H1 (cell line): Measurements from ENCODE around the gene OR10P1.

Experiments used
- CTCF ChIP-seq, 3 experiments: IDR thresholded peaks; 1 replicate in 2 of 3; 2 replicates in 1 of 3; pipeline versions ENCODE4 v1.5.1 to v1.6.1; 2011; ENCODE audit warnings: low read length in 3 of 3, mild to moderate bottlenecking in 3 of 3, inconsistent platforms in 2 of 3, low read depth in 1 of 3, moderate library complexity in 1 of 3; ENCODE audit not compliant: insufficient read depth in 1 of 3; ENCODE audit errors: control extremely low read depth in 1 of 3
- EP300 ChIP-seq, 2 experiments: IDR thresholded peaks; 1 replicate in 1 of 2; 2 replicates in 1 of 2; pipeline ENCODE4 v1.6.1; 2011 to 2012; ENCODE audit warnings: low read depth in 2 of 2, low read length in 2 of 2, mild to moderate bottlenecking in 2 of 2, borderline replicate concordance in 1 of 2, inconsistent platforms in 1 of 2, moderate library complexity in 1 of 2
- EZH2 ChIP-seq: fragments of 200-600 bp; sonication (generic); IDR thresholded peaks from 2 replicates; pipeline ENCODE4 v1.7.1; 2012; ENCODE audit warnings: low read depth, mild to moderate bottlenecking, moderate library complexity, low read length, inconsistent platforms; ENCODE audit not compliant: severe bottlenecking
- JUN ChIP-seq: IDR thresholded peaks from 2 replicates; pipeline ENCODE4 v1.6.1; 2011; ENCODE audit warnings: low read depth, mild to moderate bottlenecking, improper control_type of control experiment, low read length
- POLR2A ChIP-seq, 2 experiments: IDR thresholded peaks; 1 replicate in 1 of 2; 2 replicates in 1 of 2; pipeline ENCODE4 v1.6.1; 2011; ENCODE audit warnings: low read depth in 2 of 2, low read length in 2 of 2, mild to moderate bottlenecking in 2 of 2; ENCODE audit errors: control extremely low read depth in 1 of 2
- POU5F1 ChIP-seq: IDR thresholded peaks from 2 replicates; pipeline ENCODE4 v1.6.1; 2011; ENCODE audit warnings: low read depth, mild to moderate bottlenecking, low read length, moderate library complexity
- RBBP5 ChIP-seq: IDR thresholded peaks from 2 replicates; pipeline ENCODE4 v1.7.1; 2012; ENCODE audit warnings: low read depth, mild to moderate bottlenecking, inconsistent platforms, low read length, moderate library complexity, borderline replicate concordance
- RNF2 ChIP-seq: fragments of 200-900, 300-1000 bp; sonication (generic); IDR thresholded peaks from 2 replicates; pipeline ENCODE4 v1.7.1; 2016; ENCODE audit warnings: borderline replicate concordance, low read depth, mild to moderate bottlenecking, antibody characterized with exemption, low read length; ENCODE audit not compliant: poor library complexity, severe bottlenecking; ENCODE audit errors: missing control alignments
- SAP30 ChIP-seq: fragments of 300-600 bp; sonication (generic); IDR thresholded peaks from 2 replicates; pipeline ENCODE4 v1.7.1; 2012; ENCODE audit warnings: low read length, moderate library complexity, mild to moderate bottlenecking, inconsistent platforms; ENCODE audit not compliant: insufficient read depth, insufficient replicate concordance
- SP1 ChIP-seq: IDR thresholded peaks from 2 replicates; pipeline ENCODE4 v1.6.1; 2011; ENCODE audit warnings: low read depth, low read length
- SP2 ChIP-seq: IDR thresholded peaks from 2 replicates; pipeline ENCODE4 v1.6.1; 2012; ENCODE audit warnings: mild to moderate bottlenecking, low read length, inconsistent platforms

- TF ChIP-seq POLR2A (IDR thresholded peaks at IDR 0.05; ENCODE audit: control extremely low read depth in 1 of 2, low read depth in 2 of 2, low read length in 2 of 2) (no peak), CTCF (IDR thresholded peaks at IDR 0.05; ENCODE audit: control extremely low read depth in 1 of 3, insufficient read depth in 1 of 3, low read depth in 1 of 3, low read length in 3 of 3) (no peak), EP300 (IDR thresholded peaks at IDR 0.05; ENCODE audit: borderline replicate concordance in 1 of 2, low read depth in 2 of 2, low read length in 2 of 2) (no peak), RNF2 (no peak), SP1 (no peak), SP2 (no peak), POU5F1 (no peak), SAP30 (no peak), JUN (no peak), RBBP5 (no peak), EZH2 (no peak)
Observed at GRCh38 chr12:55683676-55684075, 47.0 kb downstream of the OR10P1 start.
